K562 (cell line): ENCODE data around the gene MAB21L2.

Experiments
- CTCF ChIP-seq, 3 experiments: IDR thresholded peaks in 2 of 3; conservative IDR thresholded peaks in 1 of 3; 2 replicates each; pipeline ENCODE4 v1.5.1; 2011 to 2012; ENCODE audit warnings: low read length in 3 of 3, mild to moderate bottlenecking in 3 of 3, control low read depth in 2 of 3, improper control_type of control experiment in 1 of 3, inconsistent platforms in 1 of 3, low read depth in 1 of 3, mixed read lengths in 1 of 3, moderate library complexity in 1 of 3; ENCODE audit not compliant: insufficient read depth in 2 of 3
- ELK1 ChIP-seq: sonication (generic); formaldehyde crosslinking; IDR thresholded peaks from 2 replicates; pipeline ENCODE4 v1.8.1; 2022; ENCODE audit warnings: missing genetic modification reagents
- RFX5 ChIP-seq: IDR thresholded peaks from 2 replicates; pipeline ENCODE4 v1.6.1; 2011; ENCODE audit warnings: low read depth, mild to moderate bottlenecking, improper control_type of control experiment, low read length
- ZBTB1 ChIP-seq: sonication (generic); formaldehyde crosslinking; IDR thresholded peaks from 2 replicates; pipeline ENCODE4 v1.8.1; 2023; ENCODE audit warnings: missing genetic modification reagents, low read depth, mild to moderate bottlenecking, borderline replicate concordance

GRCh38 chr4:150573534-150573933 is 8.4 kb upstream of the MAB21L2 start:
- TF ChIP-seq RFX5 = no peak
- TF ChIP-seq CTCF (IDR thresholded peaks at IDR 0.05 in 2 of 3, conservative IDR thresholded peaks at IDR 0.05 in 1 of 3; ENCODE audit: insufficient read depth in 2 of 3, low read depth in 1 of 3, low read length in 3 of 3) = no peak
- TF ChIP-seq ZBTB1 (CRISPR knock-in tag) = no peak
- TF ChIP-seq ELK1 (CRISPR knock-in tag) = no peak
